Tibial nerve (tissue), 3 donors: ENCODE measurements around the gene NCDN.

Experiments used
- POLR2A ChIP-seq, 2 donors: fragments of 450-650 bp; IDR thresholded peaks; one replicate each; pipeline ENCODE4 v1.6.1; 2017; ENCODE audit warnings: antibody characterized with exemption in 2 of 2, mild to moderate bottlenecking in 2 of 2, moderate library complexity in 2 of 2
- TF ChIP-seq, protein P1 (sequence below), 5 experiments: fragments of 200-600 bp in 3 of 5; fragments of 450-650 bp in 2 of 5; sonication (generic) in 3 of 5; IDR thresholded peaks; one replicate each; pipeline ENCODE4 v1.5.1; 2016 to 2019; ENCODE audit warnings: antibody characterized with exemption in 5 of 5, mild to moderate bottlenecking in 3 of 5, moderate library complexity in 2 of 5

DNA sequence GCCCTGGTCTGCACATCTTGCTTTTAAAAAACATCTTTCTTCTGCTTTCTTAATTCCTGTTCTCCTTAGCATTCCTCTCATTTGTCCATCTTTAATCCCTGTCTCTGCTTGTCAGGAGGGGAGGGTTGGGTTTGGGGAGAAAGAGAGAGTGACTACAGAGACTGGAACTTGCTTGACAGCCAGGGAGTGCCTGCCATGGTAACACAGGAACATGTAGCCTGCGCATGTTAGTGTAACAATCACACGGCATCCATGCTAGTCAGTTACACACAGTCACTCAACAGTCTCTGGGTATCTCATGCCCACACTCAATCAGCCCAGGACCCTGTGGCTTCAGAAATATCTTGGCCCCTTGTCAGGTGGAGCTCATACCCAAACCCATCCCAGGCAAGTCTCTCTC, 14.7 kb downstream of the NCDN start:
- TF ChIP-seq, protein P1, sequence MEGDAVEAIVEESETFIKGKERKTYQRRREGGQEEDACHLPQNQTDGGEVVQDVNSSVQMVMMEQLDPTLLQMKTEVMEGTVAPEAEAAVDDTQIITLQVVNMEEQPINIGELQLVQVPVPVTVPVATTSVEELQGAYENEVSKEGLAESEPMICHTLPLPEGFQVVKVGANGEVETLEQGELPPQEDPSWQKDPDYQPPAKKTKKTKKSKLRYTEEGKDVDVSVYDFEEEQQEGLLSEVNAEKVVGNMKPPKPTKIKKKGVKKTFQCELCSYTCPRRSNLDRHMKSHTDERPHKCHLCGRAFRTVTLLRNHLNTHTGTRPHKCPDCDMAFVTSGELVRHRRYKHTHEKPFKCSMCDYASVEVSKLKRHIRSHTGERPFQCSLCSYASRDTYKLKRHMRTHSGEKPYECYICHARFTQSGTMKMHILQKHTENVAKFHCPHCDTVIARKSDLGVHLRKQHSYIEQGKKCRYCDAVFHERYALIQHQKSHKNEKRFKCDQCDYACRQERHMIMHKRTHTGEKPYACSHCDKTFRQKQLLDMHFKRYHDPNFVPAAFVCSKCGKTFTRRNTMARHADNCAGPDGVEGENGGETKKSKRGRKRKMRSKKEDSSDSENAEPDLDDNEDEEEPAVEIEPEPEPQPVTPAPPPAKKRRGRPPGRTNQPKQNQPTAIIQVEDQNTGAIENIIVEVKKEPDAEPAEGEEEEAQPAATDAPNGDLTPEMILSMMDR (IDR thresholded peaks at IDR 0.05) = no peak
- TF ChIP-seq POLR2A (IDR thresholded peaks at IDR 0.05) = no peak
